ENCODE results near the gene ATP8A2. TPM values are rescaled to one million over a fixed set of nuclear protein-coding genes. Genes with fewer than 3 reads are reported as not detected.

ATP8A2 gene
- total RNA-seq, 1 donor from 2014 or later: 4.2 TPM

DNA sequence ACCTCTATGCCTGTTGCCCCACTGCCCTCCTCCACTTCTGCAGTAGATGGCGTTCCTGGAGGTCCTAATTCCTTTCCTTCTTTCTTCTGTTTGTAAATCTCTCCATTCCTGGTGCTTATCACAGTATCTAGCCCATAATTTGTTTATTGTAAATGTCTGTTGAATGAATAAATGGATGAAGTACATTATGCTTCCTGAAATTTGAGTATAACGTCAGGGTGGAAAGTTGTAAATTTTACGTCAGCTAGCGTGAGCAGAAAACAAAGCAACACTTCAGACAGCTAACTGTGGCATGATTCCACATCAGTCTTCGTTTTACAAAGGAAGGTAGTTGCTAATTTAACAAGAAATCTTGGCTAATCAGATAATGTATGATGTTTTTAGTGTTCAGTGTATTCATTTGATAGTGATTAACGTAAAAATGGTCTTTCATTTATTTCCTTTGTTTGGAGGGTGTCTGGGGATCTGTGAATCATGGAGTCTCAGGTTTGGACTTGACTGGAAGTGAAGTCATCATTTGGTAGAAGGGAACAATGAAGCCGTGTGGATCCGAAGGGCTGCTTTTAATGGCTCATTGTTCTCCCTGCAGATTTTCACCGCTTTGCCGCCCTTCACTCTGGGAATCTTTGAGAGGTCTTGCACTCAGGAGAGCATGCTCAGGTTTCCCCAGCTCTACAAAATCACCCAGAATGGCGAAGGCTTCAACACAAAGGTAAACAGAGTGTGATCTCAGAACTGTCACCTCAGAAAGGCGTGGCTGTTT, 465.0 kb downstream of the ATP8A2 start:
- no peak overlapping the region for H2AFZ ChIP-seq (replicated peaks)
- Mint-ChIP-seq H3K4me1 (peaks cover 11% of the 10 kb centered on the region), H3K27ac (no peak overlapping the region), H3K27me3 (ENCODE audit: insufficient read depth, low read depth) (peaks cover 2% of the 10 kb centered on the region), H3K9me3 (peaks cover 2% of the 10 kb centered on the region), H3K36me3 (no peaks in the 10 kb centered on the region), H3K4me3 (no peak overlapping the region)
- TF ChIP-seq EZH2 (IDR thresholded peaks at IDR 0.05) (no peak), EZH2phosphoT487 (IDR thresholded peaks at IDR 0.05) (no peak)
- TF ChIP-seq, protein P1, sequence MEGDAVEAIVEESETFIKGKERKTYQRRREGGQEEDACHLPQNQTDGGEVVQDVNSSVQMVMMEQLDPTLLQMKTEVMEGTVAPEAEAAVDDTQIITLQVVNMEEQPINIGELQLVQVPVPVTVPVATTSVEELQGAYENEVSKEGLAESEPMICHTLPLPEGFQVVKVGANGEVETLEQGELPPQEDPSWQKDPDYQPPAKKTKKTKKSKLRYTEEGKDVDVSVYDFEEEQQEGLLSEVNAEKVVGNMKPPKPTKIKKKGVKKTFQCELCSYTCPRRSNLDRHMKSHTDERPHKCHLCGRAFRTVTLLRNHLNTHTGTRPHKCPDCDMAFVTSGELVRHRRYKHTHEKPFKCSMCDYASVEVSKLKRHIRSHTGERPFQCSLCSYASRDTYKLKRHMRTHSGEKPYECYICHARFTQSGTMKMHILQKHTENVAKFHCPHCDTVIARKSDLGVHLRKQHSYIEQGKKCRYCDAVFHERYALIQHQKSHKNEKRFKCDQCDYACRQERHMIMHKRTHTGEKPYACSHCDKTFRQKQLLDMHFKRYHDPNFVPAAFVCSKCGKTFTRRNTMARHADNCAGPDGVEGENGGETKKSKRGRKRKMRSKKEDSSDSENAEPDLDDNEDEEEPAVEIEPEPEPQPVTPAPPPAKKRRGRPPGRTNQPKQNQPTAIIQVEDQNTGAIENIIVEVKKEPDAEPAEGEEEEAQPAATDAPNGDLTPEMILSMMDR (IDR thresholded peaks at IDR 0.05): no peak
- no peaks in the 10 kb centered on the region for H3K27me3 ChIP-seq
- H3K79me2 ChIP-seq (ENCODE audit: low read depth): no peaks in the 10 kb centered on the region
- no peak overlapping the region for H3K4me3 ChIP-seq
- H3F3A ChIP-seq (ENCODE audit: low read depth): no peaks in the 10 kb centered on the region
- no peaks in the 10 kb centered on the region for H4K20me1 ChIP-seq (ENCODE audit: low read depth)
- H3K27ac ChIP-seq: no peak overlapping the region
- H3K4me2 ChIP-seq: no peak overlapping the region
- peaks cover 9% of the 10 kb centered on the region for H3K4me1 ChIP-seq
- no peaks in the 10 kb centered on the region for H3K36me3 ChIP-seq
- DNase-seq (ENCODE audit: low spot score): no peak
- H3K9me3 ChIP-seq (ENCODE audit: low read depth): no peaks in the 10 kb centered on the region
- no peak overlapping the region for H3K9ac ChIP-seq

DNA sequence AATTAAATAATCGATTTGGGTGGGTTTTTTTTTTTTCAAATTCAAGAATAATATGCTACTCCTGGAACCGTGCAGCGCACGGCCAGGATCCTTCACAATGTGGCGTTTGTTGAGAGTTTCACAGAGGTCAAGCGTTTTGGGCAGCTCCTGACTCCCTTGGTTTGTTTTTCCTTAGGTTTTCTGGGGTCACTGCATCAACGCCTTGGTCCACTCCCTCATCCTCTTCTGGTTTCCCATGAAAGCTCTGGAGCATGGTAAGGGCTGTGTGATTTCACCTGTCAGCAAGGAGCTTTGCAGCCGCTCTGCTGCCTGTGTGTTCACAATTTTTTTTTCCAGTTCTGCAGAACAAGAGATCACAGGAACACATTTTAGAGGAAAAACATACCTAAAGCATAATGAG, 467.6 kb downstream of the ATP8A2 start:
- Mint-ChIP-seq H3K9me3 (peaks cover 2% of the 10 kb centered on the region), H3K36me3 (no peaks in the 10 kb centered on the region), H3K4me3 (no peak overlapping the region), H3K27ac (no peak overlapping the region), H3K4me1 (peaks cover 11% of the 10 kb centered on the region), H3K27me3 (ENCODE audit: insufficient read depth, low read depth) (peaks cover 5% of the 10 kb centered on the region)
- Histone ChIP-seq H3K9ac (no peak overlapping the region), H3K36me3 (no peaks in the 10 kb centered on the region), H3K27me3 (no peaks in the 10 kb centered on the region), H3K4me1 (peaks cover 9% of the 10 kb centered on the region), H3K4me2 (no peak overlapping the region), H3F3A (ENCODE audit: low read depth) (no peaks in the 10 kb centered on the region), H4K20me1 (ENCODE audit: low read depth) (no peaks in the 10 kb centered on the region), H2AFZ (replicated peaks) (peak overlapping the region; percentile 22), H3K9me3 (ENCODE audit: low read depth) (no peaks in the 10 kb centered on the region), H3K79me2 (ENCODE audit: low read depth) (no peaks in the 10 kb centered on the region), H3K4me3 (no peak overlapping the region), H3K27ac (no peak overlapping the region)
- no peak for DNase-seq (ENCODE audit: low spot score)
- TF ChIP-seq, protein P1 (IDR thresholded peaks at IDR 0.05): no peak
- no peak for TF ChIP-seq EZH2phosphoT487 (IDR thresholded peaks at IDR 0.05)

DNA sequence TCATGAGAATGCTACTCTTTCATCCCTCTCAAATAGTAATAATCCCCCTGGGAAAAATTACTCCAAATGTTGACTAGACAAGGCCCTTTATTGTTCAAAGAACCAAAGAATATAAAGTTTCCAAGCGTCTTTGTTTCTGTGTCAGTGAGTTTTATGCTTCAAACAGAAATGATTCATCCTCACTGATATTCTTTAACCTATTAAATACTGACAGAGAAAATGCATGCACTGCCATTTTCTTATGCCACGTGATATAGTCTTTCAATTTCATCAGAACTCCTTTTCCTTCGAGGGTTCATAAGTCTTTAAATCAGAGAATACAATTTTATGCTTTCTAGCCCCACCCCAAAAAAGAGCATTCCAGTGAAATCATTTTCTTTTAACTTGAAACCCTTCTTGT, 468.5 kb downstream of the ATP8A2 start:
- Histone ChIP-seq H3F3A (ENCODE audit: low read depth) (no peaks in the 10 kb centered on the region), H3K79me2 (ENCODE audit: low read depth) (no peaks in the 10 kb centered on the region), H3K9me3 (ENCODE audit: low read depth) (no peaks in the 10 kb centered on the region), H3K4me3 (no peak overlapping the region), H4K20me1 (ENCODE audit: low read depth) (no peaks in the 10 kb centered on the region), H3K9ac (no peak overlapping the region), H3K4me1 (peaks cover 9% of the 10 kb centered on the region), H3K36me3 (no peaks in the 10 kb centered on the region), H2AFZ (replicated peaks) (no peak overlapping the region), H3K27ac (no peak overlapping the region), H3K4me2 (no peak overlapping the region), H3K27me3 (no peaks in the 10 kb centered on the region)
- H3K27ac Mint-ChIP-seq: no peak overlapping the region
- H3K36me3 Mint-ChIP-seq: no peaks in the 10 kb centered on the region
- DNase-seq (ENCODE audit: low spot score): no peak
- TF ChIP-seq, protein P1 (IDR thresholded peaks at IDR 0.05): no peak
- peaks cover 11% of the 10 kb centered on the region for H3K4me1 Mint-ChIP-seq
- no peak overlapping the region for H3K4me3 Mint-ChIP-seq
- H3K9me3 Mint-ChIP-seq: peaks cover 2% of the 10 kb centered on the region
- peaks cover 5% of the 10 kb centered on the region for H3K27me3 Mint-ChIP-seq (ENCODE audit: insufficient read depth, low read depth)

Measured in neural progenitor cell (in vitro differentiated cells).